Measurements from ENCODE around the gene EEF1AKMT1. TPM values are rescaled to one million over a fixed set of nuclear protein-coding genes. Genes with fewer than 3 reads are reported as not detected.

EEF1AKMT1 gene
- total RNA-seq, result 10 to 100 TPM in 1 of 2 donors, 1 to 10 TPM in 1; 8.5 to 19.1 TPM

DNA sequence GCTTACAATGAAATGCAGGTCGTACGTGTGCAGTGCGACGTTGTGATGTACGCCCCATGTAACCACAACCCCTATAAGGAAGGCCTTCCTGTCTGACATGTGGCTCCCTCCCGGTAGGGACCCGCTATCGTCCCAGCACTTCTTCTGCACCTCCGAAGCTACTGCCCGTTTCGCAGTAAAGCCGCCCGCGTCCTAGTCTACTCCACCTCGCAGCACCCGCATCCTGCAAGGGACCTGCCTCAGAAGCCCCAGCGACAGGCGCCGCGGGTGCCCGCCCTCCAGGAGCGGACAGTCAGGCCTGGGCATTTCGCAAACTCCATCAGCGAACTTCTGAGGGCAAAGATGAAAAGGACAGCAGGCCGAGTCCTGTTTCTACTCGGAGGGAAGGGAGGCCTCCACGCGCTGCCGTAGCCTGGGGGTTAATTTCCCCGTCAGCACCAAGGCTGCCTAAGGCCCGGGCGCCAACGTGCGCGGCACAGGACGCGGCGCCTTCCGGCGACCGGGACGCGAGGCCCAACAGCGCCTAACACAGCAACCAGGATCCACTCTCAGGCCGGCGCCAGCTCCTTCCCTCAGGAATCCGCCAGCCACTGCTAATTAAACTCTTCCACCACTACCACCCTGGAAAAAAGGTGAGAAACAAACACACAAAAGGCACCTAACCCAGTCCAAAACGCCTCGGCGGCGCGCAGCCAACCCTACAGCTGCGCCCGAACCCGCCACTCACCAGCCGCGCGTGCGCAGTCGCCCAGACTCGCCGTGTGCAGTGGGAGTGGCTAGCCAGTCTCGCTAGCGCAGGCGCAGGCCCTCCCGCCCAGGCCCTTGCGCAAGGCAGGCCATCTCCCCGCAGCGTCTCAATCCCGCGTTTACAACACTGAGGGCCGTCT is at the start of gene EEF1AKMT1:
TSS of gene EEF1AKMT1 (minus strand) at position 768 of the 887 bp plus-strand sequence. CDS start 16,363 bp downstream, outside the sequence.
- DNase-seq (ENCODE audit: low spot score in 2 of 2), result peak; percentile 95 to 97
- Mint-ChIP-seq H3K36me3 (peaks cover 32 to 60% of the 10 kb centered on the region in 2 donors), H3K9me3 (peaks cover 8 to 16% of the 10 kb centered on the region in 2 donors), H3K27ac (peak within 1 kb of the TSS; percentile 91 to 99)
- ATAC-seq, result peak; percentile 88 to 89

DNA sequence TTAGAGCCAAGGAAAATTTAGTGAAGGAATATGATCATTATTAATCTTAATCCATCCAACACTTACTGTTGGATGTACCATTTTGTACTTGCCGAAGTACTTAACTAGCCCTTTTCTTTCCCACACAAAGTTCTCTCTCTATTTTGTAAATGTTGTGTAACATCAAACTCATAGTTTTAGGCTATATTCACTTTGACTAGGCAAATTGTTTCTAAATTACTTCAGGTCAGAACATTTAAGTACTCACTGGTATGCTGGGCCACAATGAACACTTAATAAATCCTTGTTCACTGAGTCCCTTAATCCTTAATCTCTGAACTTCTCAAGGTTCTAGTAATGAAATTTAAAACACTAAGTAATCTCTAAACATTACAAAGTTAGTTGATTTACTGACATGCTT is 49.3 kb upstream of the EEF1AKMT1 start:
- no peak for DNase-seq (ENCODE audit: low spot score in 2 of 2)
- H3K9me3 Mint-ChIP-seq, result no peaks in the 10 kb centered on the region
- no peak for ATAC-seq
- no peaks in the 10 kb centered on the region for H3K36me3 Mint-ChIP-seq
- no peak overlapping the region for H3K27ac Mint-ChIP-seq

- H3K27ac Mint-ChIP-seq, result no peak overlapping the region
- ATAC-seq, result no peak
- H3K9me3 Mint-ChIP-seq, result no peaks in the 10 kb centered on the region
- no peaks in the 10 kb centered on the region for H3K36me3 Mint-ChIP-seq
- DNase-seq (ENCODE audit: low spot score in 2 of 2), result no peak
These were observed 48.6 kb upstream of the EEF1AKMT1 start for GRCh38 chr13:20822406-20822805.

- Mint-ChIP-seq H3K9me3 (no peaks in the 10 kb centered on the region), H3K27ac (no peak overlapping the region), H3K36me3 (no peaks in the 10 kb centered on the region)
- DNase-seq (ENCODE audit: low spot score in 2 of 2), result no peak
- ATAC-seq, result no peak
These were observed 46.0 kb upstream of the EEF1AKMT1 start for GRCh38 chr13:20819715-20820114.

GRCh38 chr13:20815464-20815863 is 41.7 kb upstream of the EEF1AKMT1 start:
- H3K27ac Mint-ChIP-seq, result no peak overlapping the region
- ATAC-seq, result no peak
- no peak for DNase-seq (ENCODE audit: low spot score in 2 of 2)
- no peaks in the 10 kb centered on the region for H3K9me3 Mint-ChIP-seq
- H3K36me3 Mint-ChIP-seq, result peaks cover 0 to 13% of the 10 kb centered on the region in 2 donors

- Mint-ChIP-seq H3K36me3 (peaks cover 0 to 13% of the 10 kb centered on the region in 2 donors), H3K27ac (no peak overlapping the region), H3K9me3 (no peaks in the 10 kb centered on the region)
- DNase-seq (ENCODE audit: low spot score in 2 of 2), result no peak
- ATAC-seq, result no peak
These were observed 40.6 kb upstream of the EEF1AKMT1 start for GRCh38 chr13:20814224-20814910.

DNA sequence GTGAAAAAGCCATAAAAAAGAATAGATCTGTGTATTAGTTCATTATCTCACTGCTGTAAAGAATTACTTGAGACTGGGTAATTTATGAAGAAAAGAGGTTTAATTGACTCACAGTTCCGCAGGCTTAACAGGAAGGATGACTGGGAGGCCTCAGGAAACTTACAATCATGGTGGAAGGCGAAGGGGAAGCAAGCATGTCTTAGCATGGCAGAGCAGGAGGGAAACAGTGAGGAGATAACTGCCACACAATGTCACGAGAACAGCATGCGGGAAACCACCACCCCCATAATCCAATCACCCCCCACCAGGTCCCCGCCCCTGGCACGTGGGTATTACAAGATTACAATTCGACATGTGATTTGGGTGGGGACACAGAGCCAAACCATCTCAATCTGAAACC is 39.1 kb upstream of the EEF1AKMT1 start:
- DNase-seq (ENCODE audit: low spot score in 2 of 2) (no peak), ATAC-seq (no peak)
- H3K9me3 Mint-ChIP-seq, result no peaks in the 10 kb centered on the region
- H3K36me3 Mint-ChIP-seq, result peaks cover 0 to 19% of the 10 kb centered on the region in 2 donors
- peak overlapping the region in 1 of 2 donors; percentile 78 for H3K27ac Mint-ChIP-seq

- Mint-ChIP-seq H3K9me3 (no peaks in the 10 kb centered on the region), H3K27ac (peak overlapping the region in 1 of 2 donors; percentile 75), H3K36me3 (peaks cover 0 to 19% of the 10 kb centered on the region in 2 donors)
- DNase-seq (ENCODE audit: low spot score in 2 of 2) (no peak), ATAC-seq (peak in 1 of 2 donors; percentile 36)
These were observed 37.0 kb upstream of the EEF1AKMT1 start for GRCh38 chr13:20810808-20811207.

DNA sequence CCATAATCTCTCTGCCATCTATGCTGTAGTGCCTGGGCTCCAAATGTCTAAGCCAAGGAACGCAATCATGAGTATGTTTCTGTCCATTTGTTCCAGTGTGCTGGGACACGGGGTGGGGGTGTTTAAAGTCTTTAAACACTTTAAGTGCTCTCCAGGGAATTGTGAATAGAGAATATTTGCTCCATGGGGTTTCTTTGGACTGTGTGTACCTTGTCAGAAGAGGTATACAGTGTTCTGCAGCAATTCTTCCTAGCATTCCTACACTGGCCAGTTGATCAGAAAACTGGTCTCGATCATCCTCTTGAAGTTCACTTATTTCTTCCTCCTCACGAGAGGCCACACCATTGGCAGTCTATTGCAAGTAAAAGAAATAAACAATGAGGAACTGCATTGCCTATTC is 35.1 kb upstream of the EEF1AKMT1 start:
- no peaks in the 10 kb centered on the region for H3K9me3 Mint-ChIP-seq
- H3K36me3 Mint-ChIP-seq, result peaks cover 9 to 19% of the 10 kb centered on the region in 2 donors
- no peak overlapping the region for H3K27ac Mint-ChIP-seq
- ATAC-seq (no peak), DNase-seq (ENCODE audit: low spot score in 2 of 2) (no peak)

GRCh38 chr13:20803180-20803965 is 29.6 kb upstream of the EEF1AKMT1 start:
- Mint-ChIP-seq H3K27ac (peak overlapping the region; percentile 78 to 86), H3K36me3 (peaks cover 0 to 9% of the 10 kb centered on the region in 2 donors), H3K9me3 (no peaks in the 10 kb centered on the region)
- peak in 1 of 2 donors; percentile 98 for ATAC-seq
- DNase-seq (ENCODE audit: low spot score in 2 of 2), result no peak

GRCh38 chr13:20801707-20802106 is 27.9 kb upstream of the EEF1AKMT1 start:
- no peak for ATAC-seq
- no peaks in the 10 kb centered on the region for H3K9me3 Mint-ChIP-seq
- peaks cover 0 to 9% of the 10 kb centered on the region in 2 donors for H3K36me3 Mint-ChIP-seq
- no peak for DNase-seq (ENCODE audit: low spot score in 2 of 2)
- H3K27ac Mint-ChIP-seq, result peak overlapping the region in 1 of 2 donors; percentile 61

GRCh38 chr13:20799726-20800416 is 26.1 kb upstream of the EEF1AKMT1 start:
- no peaks in the 10 kb centered on the region for H3K9me3 Mint-ChIP-seq
- ATAC-seq, result no peak
- DNase-seq (ENCODE audit: low spot score in 2 of 2), result no peak
- H3K36me3 Mint-ChIP-seq, result peaks cover 1 to 2% of the 10 kb centered on the region in 2 donors
- no peak overlapping the region for H3K27ac Mint-ChIP-seq

DNA sequence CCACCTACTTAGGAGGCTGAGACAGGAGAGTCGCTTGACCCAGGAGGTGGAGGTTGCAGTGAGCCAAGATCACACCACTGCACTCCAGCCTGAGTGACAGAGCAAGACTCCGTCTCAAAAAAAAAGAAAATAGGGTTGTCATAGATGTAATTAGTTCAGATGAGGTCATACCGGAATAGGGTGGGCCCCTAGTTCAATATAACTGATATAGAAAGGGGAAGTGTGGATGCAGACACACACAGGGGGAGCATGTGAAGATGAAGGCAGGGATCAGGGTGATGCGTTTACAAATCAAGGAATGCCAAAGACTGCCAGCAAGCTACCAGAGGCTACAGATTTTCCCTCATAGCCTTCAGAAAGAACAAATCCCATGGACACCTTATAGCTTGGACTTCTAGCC is 24.3 kb upstream of the EEF1AKMT1 start:
- no peak for DNase-seq (ENCODE audit: low spot score in 2 of 2)
- peaks cover 0 to 11% of the 10 kb centered on the region in 2 donors for H3K36me3 Mint-ChIP-seq
- peak overlapping the region in 1 of 2 donors; percentile 85 for H3K27ac Mint-ChIP-seq
- no peak for ATAC-seq
- no peaks in the 10 kb centered on the region for H3K9me3 Mint-ChIP-seq

DNA sequence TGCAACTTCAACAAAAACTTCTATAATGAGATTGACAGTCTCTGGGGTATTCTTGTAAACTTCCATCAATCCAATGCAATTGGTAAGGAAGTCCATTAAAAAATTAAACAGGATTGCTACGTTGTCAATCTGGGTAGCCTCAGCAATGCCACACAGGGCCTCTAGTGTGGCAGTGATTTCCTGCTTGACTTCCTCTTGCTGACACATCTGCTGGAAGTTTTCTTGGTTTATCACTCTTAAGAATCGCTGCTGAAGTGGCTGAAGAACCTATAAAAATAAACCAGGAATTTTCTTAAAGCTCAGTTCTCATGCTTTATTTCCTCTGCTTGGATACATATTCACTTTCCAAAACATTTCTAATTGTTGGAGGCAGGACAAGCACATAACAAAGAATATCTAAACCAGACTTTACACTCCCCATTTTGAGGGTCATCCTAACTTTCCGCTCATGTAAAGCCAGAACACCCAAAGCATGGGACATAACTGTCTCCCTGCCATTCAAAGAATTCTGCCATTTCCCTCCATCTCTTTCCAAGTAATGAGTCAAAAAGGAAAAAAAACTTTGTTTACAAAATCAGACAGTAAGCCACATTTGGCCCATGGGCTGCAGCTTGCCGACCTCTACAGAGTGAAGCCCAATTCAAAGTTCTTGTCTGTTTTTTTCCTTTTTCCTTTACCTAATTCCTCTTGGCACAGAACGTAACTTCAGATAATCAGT is 23.2 kb upstream of the EEF1AKMT1 start:
- no peaks in the 10 kb centered on the region for H3K9me3 Mint-ChIP-seq
- ATAC-seq (no peak), DNase-seq (ENCODE audit: low spot score in 2 of 2) (no peak)
- peaks cover 0 to 11% of the 10 kb centered on the region in 2 donors for H3K36me3 Mint-ChIP-seq
- H3K27ac Mint-ChIP-seq, result no peak overlapping the region

GRCh38 chr13:20789665-20790064 is 15.9 kb upstream of the EEF1AKMT1 start:
- Mint-ChIP-seq H3K9me3 (no peaks in the 10 kb centered on the region), H3K36me3 (peaks cover 4 to 25% of the 10 kb centered on the region in 2 donors), H3K27ac (no peak overlapping the region)
- DNase-seq (ENCODE audit: low spot score in 2 of 2) (no peak), ATAC-seq (no peak)
